HS-27A (cell line): ENCODE results near the gene ZNF500.
"Not testable (repeated sequence)": the region's sequence is repeated elsewhere in the genome, so short reads cannot be mapped to it uniquely, and the experiment has no call there.

Source experiments
- DNase-seq: peaks from one replicate; pipeline ENCODE4 v3.0.0-alpha.2; 2012; ENCODE audit warnings: low read depth, missing footprints

ZNF500 gene

DNA sequence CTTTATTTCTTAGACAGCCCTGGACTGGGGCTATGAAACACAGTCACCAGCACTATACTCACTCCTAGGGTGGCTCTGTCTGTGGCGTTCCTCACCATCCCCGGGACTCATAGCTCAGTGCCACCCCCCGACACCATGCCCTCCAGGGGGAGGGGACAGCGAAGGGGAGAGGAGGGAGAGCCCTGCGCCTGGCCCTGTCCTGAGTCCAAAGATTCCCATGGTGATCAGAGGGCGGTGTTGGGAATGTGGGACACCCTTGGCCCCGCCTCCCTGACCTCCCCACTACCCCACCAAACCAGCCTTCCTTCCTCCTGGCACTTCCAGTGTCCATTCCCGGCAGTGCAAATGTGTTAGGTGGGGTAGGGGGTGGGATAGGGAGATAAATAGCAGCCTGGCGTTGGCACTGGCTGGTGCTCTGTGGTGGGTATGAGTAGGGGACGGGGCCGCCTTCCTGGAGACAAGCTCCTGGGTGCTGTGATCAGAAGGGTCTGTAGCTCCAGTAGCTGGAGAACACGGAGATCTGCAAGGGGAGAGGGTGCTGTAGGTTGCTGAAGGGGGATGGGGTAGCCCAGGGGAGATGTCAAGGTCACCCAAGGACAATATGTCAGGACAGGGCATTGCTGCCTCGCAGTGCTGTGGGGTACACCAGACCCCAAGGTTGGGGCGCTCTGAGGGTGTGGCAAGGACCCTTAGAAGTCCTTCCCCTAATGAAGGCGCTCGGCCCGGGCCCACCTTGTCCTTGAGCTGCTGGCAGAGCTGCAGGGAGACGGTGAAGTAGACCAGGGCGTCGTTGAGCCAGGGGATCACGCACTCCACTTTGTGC is 30.2 kb upstream of the ZNF500 start:
- no peak for DNase-seq

DNA sequence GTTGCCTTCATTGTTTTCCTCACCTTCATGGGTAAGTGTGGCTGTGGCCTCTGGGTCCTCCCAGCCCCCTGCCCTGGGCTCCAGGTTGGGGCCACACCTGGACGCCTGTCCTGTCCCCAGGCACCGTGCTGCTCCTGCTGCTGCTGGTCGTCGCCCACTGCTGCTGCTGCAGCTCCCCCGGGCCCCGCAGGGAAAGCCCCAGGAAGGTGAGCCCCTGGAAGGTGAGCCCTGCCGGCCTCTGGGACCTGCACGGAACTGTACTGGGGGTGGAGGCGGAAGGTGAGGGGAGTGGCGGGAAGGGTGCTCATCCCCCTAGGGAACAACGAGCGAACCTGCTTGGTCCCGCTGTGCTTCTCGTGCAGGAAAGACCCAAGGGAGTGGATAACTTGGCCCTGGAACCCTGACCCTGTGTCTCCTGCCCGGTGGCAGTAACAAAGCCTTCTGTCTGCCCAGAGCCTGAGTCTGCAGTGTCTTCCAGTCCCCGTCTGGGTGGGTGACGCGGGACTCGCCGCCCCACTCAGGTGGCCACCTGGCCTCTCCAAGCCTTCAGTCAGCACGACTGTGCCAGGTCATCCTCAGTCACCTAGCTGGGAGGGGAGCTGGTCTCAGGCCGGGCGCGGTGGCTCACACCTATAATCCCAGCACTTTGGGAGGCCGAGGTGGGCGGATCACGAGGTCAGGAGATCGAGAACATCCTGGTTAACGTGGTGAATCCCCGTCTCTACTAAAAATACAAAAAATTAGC is 29.0 kb upstream of the ZNF500 start:
- DNase-seq, result no peak

DNA sequence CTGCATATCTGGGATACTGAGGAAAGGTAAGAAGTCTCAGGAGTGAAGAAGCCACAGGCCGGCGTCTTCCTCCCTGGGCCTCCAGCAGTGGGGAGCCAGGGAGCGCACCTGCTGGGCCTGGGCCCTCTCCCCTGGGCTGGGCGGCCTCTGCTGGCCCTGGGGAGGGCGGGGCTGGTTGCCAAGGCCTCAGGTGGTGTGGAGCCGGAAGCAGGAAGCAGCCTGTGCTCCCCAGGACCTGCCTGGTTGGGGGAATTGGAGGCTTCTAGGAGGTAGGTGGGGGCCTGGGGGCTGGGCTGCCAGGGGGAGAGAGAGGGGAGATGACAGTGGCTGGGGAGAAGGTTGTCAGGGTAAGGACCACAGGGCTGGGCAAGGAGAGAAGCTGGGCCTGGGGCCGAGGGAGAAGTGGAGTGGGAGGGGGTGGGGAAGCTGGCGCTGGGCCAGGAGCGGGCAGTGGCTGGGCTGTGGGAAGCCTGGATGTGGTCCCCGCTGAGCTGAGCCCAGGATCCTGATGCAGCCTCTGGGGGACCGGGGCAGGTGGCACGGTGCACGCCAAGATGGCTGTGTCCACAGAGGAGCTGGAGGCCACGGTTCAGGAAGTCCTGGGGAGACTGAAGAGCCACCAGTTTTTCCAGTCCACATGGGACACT is 28.3 kb upstream of the ZNF500 start, which contains the start of gene SMIM22:
TSS of gene SMIM22 (plus strand) at position 189 of the 647 bp plus-strand sequence. CDS start at position 555, 366 bp downstream.
- DNase-seq, result no peak

DNA sequence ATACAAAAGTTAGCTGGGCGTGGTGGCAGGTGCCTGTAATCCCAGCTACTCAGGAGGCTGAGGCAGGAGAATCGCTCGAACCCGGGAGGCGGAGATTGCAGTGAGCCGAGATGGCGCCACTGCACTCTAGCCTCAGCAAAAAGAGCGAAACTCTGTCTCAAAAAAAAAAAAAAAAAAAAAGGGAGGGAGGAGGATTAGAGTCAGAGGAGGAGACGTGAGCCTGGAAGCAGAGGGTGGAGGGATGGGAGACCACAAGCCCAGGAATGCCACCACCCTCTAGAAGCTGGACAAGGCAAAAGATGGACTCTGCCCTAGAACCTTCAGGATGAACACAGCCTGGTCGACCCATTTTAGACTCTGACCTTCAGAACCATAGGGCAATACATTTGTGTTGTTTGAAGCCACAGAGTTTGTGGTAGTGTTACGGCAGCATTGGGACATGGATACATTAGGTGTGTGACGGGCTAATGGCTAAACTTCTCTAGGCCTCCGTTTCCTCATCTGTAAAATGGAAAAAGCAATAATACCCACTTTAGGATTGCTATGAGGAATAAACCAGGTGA is 26.1 kb upstream of the ZNF500 start:
- no peak for DNase-seq

DNA sequence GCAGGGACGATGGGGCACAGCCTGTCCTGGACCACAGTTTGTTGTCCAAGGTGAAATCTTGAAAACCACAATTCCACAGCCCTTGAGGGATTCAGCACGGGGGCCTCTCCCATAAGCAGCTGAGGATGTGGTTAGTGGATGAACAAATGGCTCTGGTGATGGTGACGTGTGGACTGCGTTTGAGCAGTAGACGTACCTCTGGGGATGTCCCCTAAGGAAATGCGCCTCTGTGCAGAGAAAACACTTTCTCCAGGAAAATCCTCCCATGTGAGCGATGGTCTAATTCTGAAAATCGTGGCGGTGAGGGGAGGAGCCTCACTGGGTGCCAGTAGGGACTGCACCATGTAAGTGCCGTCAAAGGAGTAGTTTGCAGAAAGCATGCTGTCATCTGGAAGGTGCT is 23.9 kb upstream of the ZNF500 start:
- DNase-seq, result no peak

DNA sequence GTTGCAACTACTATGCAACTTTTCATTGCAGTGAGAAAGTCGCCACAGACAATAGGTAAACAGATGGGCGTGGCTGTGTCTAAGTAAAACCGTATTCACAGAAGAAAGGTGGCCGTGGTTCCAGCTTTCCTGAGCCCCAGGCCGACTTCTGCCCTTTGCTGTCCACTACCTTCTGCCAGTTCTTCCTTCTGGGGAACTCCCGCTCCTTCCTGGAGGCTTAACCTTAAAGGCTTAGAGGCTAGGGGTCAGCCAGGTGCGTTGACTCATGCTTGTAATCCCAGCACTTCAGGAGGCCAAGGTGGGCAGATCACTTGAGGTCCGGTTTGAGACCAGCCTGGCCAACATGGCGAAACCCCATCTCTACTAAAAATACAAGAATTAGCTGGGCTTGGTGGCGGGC is 23.3 kb upstream of the ZNF500 start:
- no peak for DNase-seq

DNA sequence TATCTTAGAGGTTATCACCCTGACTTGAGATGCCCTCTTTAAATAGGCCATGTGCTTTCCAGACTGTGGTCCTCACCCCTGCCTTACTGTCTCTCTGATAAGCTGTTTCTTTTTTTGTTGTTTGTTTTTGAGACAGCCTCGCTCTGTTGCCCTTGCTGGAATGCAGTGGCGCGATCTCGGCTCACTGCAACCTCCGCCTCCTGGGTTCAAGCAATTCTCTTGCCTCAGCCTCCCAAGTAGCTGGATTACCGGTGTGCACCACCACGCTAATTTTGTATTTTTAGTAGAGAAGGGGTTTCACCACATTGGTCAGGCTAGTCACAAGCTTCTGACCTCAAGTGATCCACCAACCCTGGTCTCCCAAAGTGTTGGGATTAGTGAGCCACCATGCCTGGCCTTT is 21.9 kb upstream of the ZNF500 start:
- DNase-seq, result no peak

DNA sequence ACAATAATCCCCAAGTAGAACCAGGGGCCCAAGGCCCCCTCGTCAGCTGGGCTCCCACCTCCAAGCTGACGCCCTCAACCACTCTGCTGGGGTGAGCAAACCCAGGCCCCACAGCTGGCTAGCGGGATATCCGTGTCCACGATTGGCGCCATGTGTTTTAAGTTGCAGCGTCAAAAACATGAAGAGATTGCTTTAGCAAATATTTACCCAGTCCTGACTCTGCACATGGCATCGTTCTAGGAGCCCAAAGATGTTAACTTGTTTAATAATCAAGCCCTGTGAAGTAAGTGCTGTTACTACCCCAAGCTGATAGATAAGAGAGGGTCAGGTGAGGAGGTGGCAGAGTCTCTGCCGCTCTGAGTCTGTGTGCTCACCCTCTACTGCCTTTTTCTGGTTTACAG is 21.5 kb upstream of the ZNF500 start:
- DNase-seq, result no peak

DNA sequence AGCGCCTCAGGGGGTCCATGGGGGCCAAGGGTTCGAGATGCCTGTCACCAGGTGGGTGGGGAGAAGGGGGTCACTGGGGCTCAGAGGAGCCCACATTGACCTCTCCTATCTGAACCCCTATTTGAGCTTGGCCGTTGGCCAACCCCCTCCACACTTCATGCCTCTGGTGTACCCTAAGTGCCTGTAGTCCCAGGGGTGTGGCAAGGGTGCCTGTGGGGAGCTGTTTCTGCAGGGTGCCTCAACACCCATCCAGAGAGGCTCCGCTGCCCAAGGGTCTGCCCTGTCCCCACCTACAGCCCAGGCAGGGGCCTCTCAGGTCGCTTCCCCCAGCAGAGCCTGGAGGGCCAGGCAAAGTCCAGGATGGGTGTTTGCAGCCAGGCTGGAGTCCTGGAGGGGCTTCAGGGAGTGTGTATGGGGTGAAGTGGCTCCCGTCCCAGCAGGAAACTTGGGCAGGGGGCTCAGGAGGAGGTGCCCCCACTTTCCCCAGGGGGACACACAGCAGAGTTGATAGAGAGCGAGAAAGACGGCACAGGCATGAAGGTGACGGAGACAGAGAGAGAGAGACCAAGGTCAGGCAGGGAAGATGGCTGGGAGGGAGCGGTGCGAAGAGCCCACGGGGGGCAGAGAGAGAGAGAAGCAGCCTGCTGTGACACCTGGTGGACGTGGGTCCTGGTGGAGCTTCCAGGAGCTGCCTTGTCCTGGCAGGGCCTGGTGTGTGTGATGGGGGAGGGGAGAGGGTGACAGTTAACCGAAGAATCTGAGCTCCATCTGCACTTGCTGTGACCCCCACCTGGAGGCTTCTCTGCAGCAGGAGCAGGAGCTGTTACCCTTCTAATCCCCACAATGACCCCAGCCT is 20.9 kb upstream of the ZNF500 start, which contains the start of gene SEPTIN12:
TSS of gene SEPTIN12 (minus strand) at position 719 of the 856 bp plus-strand sequence. CDS start at position 19, 700 bp downstream.
- DNase-seq, result no peak

DNA sequence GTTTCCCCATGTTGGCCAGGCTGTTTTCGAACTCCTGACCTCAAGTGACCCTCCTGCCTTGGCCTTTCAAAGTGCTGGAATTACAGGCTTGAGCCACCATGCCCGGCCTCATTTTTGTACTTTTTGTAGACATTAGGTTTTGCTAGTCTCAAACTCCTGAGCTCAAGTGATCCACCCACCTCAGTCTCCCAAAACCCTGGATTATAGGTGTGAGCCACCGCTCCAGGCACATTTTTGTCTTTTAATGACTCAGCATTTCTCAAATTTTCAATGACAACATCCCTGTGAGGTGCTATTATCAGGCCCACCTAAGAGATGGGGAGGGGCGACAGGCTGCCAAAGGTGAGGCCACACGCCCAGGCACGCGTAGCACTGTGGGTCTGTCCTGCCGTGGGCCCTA is 20.1 kb upstream of the ZNF500 start:
- no peak for DNase-seq

DNA sequence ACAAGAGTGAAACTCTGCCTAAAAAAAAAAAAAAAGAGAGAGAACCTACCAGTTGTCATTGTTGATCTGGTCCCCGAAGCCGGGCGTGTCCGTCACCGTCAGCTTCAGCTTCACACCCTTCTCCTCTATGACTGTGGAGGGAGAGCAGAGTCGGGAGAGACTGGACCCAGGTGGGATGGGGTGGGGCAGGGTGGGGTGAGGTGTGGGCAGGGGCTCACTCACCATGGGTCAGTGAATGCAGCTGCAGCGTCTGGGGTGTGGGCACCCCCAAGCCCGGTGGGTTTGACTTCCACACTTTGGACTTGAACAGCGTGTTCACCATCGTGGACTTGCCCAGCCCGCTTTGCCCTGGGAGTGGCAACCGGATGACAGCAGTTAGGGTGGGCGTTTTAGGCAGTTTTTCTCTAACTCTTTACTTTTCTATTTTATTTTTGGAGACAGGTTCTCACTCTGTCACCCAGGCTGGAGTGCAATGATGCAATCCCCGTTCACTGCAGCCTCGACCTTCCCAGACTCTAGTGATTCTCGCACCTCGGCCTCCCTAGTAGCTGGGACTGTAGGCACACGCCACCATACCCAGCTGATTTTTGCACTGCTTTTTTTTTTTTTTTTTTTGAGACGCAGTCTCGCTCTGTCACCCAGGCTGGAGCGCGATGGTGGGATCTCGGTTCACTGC is 18.9 kb upstream of the ZNF500 start:
- DNase-seq, result no peak

DNA sequence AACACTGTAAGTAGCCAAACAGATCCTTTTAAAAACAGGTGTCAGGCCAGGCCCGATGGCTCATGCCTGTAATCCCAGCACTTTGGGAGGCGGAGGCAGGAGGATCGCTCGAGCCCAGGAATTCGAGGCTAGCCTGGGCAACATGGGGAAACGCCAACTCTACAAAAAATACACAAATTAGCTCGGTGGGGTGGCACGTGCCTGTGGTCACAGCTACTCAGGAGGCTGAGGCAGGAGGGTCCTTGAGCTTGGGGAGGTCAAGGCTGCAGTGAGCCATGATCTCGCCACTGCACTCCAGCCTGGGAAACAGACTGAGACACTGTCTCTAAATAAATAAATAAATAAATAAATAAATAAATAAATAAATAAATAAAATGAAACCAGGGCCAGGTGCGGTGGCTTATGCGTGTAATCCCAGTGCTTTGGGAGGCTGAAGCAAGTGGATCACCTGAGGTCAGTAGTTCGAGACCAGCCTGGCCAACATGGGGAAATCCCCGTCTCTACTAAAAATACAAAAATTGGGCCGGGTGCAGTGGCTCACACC is 17.6 kb upstream of the ZNF500 start:
- DNase-seq, result not testable (repeated sequence)

DNA sequence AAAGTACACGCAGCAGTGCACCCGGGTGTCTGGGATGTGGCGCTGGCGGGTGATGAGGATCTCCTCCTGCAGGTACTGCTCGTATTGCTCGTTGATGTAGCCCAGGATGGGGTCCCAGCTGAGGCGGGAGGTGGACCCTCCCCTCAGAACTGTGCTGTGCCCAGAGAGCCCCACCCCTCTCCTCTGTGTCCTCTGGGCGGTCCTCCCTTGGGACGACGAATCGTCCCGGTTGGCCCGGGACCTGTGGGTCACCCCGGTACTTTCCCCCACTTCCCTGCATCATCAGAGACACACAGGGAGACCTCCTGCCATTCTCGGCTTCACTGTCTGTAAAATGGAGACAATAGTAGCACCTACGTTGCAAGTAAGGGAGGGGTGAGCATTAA is 17.0 kb upstream of the ZNF500 start:
- no peak for DNase-seq

DNA sequence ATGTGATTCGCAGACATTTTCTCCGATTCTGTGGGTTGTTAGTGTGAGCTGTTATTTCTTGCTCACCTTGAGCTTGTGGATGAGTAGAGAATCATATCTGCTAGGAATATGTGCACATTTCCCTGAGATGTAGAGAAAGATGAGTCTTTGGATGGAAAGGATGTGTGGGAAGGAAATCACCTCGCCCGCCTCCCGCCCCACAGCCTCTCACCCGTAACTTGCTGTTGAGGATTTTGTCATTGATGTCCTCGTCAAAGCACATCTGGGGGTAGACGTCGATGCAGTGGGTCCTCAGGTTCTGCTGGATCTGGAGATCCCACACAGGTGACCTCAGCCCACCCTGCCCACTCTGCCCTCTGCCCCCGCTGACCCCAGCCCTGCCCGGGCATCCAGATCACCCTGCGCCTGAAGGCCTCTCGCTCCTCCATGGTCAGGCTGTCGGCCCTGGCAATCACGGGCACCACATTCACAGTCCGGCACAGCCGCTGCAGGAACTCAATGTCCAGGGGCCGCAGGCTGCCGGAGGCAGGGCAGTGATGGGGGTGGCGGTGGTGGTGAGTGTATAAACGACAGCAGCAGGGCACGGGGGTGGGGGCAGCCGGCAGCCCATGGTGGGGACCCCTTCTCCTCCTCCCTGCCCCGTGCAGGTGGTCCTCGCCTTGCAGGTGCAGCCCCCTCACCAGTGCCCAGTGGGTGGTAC is 16.4 kb upstream of the ZNF500 start:
- DNase-seq, result no peak

DNA sequence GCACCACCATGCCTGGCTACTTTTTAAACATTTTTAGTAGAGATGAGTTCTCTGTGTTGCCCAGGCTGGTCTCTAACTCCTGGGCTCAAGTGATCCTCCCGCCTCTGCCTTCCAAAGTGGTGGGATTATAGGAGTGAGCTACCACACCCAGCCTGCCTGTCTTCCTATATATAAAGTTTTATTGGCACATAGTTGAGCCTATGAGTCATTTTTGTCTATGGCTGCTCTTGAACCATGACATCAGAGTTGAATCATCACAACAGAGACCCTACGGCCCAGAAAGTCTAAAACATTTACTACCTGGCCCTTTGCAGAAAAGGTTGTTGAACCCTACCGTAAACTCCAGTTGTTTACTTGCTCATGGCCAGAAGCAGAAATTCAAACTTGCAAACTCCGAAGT is 13.3 kb upstream of the ZNF500 start:
- no peak for DNase-seq

DNA sequence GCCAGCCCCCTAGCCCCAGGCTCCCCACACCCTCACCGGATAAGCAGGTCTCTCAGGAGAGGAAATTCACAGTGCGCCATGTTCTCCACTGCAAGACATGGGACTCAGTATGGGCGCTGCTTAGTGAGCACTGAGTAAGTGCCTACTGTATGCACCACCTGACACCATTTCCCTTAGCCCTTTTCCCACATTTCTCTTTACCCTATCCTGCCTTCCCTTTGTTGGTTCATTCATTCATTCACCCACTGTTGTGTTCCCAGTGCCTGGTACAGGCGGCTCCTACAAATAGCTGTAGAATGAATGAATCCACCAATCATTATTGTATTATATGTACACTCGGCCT is 11.1 kb upstream of the ZNF500 start:
- no peak for DNase-seq

DNA sequence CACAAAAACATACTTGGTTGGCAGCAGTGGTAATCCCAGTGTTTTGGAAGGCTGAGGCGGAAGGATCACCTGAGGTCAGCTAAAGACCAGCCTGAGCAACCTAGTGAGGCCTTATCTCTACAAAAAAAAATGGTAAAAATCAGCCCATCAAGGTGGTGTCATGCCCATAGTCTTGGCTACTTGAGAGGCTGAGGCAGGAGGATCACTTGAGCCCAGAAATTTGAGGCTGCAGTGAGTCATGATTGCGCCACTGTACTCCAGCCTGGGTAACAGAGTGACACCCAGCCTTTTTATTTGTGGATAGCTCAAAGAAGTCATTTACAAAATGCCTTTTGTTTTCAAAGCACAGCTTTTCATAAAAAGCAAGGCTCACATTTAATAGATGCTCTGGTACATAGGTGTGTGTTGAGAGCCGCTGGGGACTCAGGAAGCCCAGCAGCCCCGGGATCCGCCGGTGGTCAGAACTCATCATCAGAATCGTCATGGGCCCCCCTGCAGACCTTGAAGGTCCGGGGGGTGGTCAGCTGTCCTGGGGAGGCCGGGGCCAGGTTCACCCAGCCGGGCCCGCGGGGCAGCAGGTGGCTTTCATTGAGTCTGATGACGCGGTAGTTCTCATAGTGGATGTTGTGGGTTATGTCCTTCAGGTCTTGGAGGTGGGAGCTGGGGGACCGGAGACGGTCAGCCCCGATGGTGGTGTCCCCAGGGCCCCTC is 10.5 kb upstream of the ZNF500 start:
- no peak for DNase-seq

DNA sequence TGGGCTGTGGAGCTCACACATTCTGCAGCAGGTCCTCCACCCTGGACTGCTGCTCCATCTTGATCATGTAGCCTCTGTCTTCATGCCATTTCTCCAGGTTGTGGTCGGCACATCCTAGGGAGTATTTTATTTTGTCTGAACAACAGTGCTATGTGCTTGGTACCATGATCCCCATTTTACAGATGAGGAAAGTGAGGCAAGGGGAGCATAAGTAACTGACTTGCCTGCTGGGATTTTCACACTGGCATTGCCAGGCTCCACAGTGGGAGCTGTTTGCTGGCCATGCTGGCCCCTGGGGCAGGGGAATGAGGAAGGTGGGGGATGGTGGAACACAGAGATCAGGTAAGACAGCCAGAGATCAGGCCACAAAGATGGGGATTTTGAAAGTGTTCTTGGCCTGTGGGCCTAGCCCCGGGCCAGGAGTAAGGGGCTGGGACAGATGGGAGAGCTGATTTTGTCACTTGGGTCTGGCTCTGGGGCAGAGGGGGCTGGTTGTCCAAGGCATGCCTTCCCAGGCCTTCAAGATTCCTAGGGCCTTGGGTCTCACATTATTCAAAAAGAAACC is 9.3 kb upstream of the ZNF500 start:
- no peak for DNase-seq

DNA sequence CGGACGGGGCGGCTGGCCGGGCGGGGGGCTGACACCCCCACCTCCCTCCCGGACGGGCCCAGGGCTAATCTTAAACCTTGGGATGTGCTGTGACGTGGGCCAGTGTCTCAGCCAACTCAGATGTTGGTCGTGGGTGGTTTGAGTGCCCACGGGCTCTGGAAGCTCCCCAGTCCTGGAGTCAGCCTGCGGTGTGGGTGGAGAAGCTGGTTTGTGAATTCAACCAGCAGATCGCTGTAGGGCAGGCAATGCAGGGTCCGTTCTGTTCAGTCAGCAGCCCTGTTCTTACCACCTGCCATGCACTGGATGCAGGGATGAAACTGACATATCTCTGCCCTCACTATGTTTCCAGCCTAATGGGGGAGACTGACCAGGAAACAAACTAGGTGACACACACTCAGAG is 8.0 kb upstream of the ZNF500 start:
- no peak for DNase-seq
